ENCODE data around the gene TMBIM1. TPM values are rescaled to one million over a fixed set of nuclear protein-coding genes. Genes with fewer than 3 reads are reported as not detected.

The TMBIM1 gene
- total RNA-seq, 1 experiment from 2014 or later = 91.0 TPM

GRCh38 chr2:218229239-218229638 lies 63.1 kb downstream of the TMBIM1 start:
- Histone ChIP-seq H3K79me2 (ENCODE audit: insufficient read depth, low read length) (peaks cover 63% of the 10 kb centered on the region), H3K9me2 (ENCODE audit: insufficient read depth) (no peaks in the 10 kb centered on the region), H4K20me1 (ENCODE audit: insufficient read depth) (no peaks in the 10 kb centered on the region), H3K9me3 (ENCODE audit: control insufficient read depth in 1 of 2, insufficient read depth in 1 of 2, low read depth in 1 of 2, low read length in 2 of 2) (no peaks in the 10 kb centered on the region), H3K36me3 (ENCODE audit: control insufficient read depth in 1 of 2, insufficient read depth in 2 of 2, low read length in 2 of 2) (peaks cover 47 to 49% of the 10 kb centered on the region in 2 experiments; a peak in 3 of 4 replicates), H3K4me2 (ENCODE audit: low read length) (peak overlapping the region; percentile 50), H3K9ac (ENCODE audit: low read length) (no peak overlapping the region), H2AFZ (ENCODE audit: low read depth, low read length, poor library complexity, severe bottlenecking) (no peak overlapping the region), H3K4me1 (ENCODE audit: control insufficient read depth in 1 of 2, insufficient read depth in 2 of 2, low read length in 2 of 2) (peaks cover 26 to 30% of the 10 kb centered on the region in 2 experiments), H3K4me3 (replicated peaks in 1 of 2; ENCODE audit: low read depth in 1 of 2, low read length in 2 of 2) (no peak overlapping the region), H3K27me3 (ENCODE audit: insufficient read depth, low read length) (no peaks in the 10 kb centered on the region), H3K27ac (ENCODE audit: low read depth, low read length) (peak overlapping the region; percentile 59; the same call in 1 of the 2 replicates)
- DNase-seq (ENCODE audit: low read depth, low spot score) = no peak
- ChIA-PET CTCF (interaction anchor here (0.7 kb wide), 1 partner anchor 10 kb away, joined by 3 read pairs; no protein-coding TSS in a partner anchor), POLR2A (no interaction called here), RAD21 (ENCODE audit: low non-redundant PET in 1 of 2, low total read pairs in 2 of 2, uncharacterized antibody in 2 of 2, unreplicated experiment in 2 of 2) (no interaction called here)
- no TSS peak for BruUV-seq (replicated peaks)
- intact Hi-C loops (cut with micrococcal nuclease) = no loop called here
- no peak for ATAC-seq
- TF ChIP-seq POLR2A (IDR thresholded peaks at IDR 0.05; ENCODE audit: borderline replicate concordance, extremely low read depth, insufficient read depth, insufficient read length) (no peak), MAX (IDR thresholded peaks at IDR 0.05) (peak; percentile 41; the same call in 1 of the 2 replicates), EZH2phosphoT487 (IDR thresholded peaks at IDR 0.05; ENCODE audit: borderline replicate concordance) (no peak), FOSL1 (IDR thresholded peaks at IDR 0.05; ENCODE audit: low read depth) (peak; percentile 62), SRF (IDR thresholded peaks at IDR 0.05; ENCODE audit: low read depth) (peak; percentile 96), SP1 (IDR thresholded peaks at IDR 0.05; ENCODE audit: low read depth) (peak; percentile 62), ATF3 (IDR thresholded peaks at IDR 0.05) (no peak), JUND (IDR thresholded peaks at IDR 0.05) (peak; percentile 56), EZH2 (IDR thresholded peaks at IDR 0.05) (no peak), ELF1 (IDR thresholded peaks at IDR 0.05; ENCODE audit: borderline replicate concordance, low read depth) (no peak), RAD21 (IDR thresholded peaks at IDR 0.05; ENCODE audit: low read depth) (no peak), CEBPB (IDR thresholded peaks at IDR 0.05; ENCODE audit: low read depth) (0 out of 2 replicates have a peak, but pooled peaks have one; percentile 11), REST (IDR thresholded peaks at IDR 0.05; ENCODE audit: low read depth) (no peak)
